Myometrial cell (primary cell): ENCODE results near the gene TTC12. TPM values are rescaled to one million over a fixed set of nuclear protein-coding genes. Genes with fewer than 3 reads are reported as not detected.

Experiments used
- total RNA-seq: library from RNA; depleted of rRNA; stranded (reverse); fragments of >200 nt; gene quantifications from 2 replicates; pipeline ENCODE4 v1.2.3, GENCODE V29; 2015

Gene TTC12
- 5.2 and 9.6 TPM in 2 replicates for total RNA-seq

GRCh38 chr11:113314389-113315301 is at the start of gene TTC12:
Gene TTC12, plus strand, starts transcription at chr11:113314583. Its CDS starts 1,675 bp downstream, at chr11:113316258.

GRCh38 chr11:113387605-113388211 is 73.3 kb downstream of the TTC12 start, which contains the start of gene ANKK1:
Gene ANKK1, plus strand, starts transcription at chr11:113387779. Its CDS starts 106 bp downstream, at chr11:113387885.

Other genes with a start within 250 kb of the TTC12 start
- not detected in 2 replicates for gene ANKK1, start 73.2 kb downstream of the TTC12 start, total RNA-seq
- not detected in 2 replicates for gene DRD2, start 160.8 kb downstream of the TTC12 start, total RNA-seq